HG03439 (cell line): Measurements from ENCODE around the gene NSD1.
"Not testable (repeated sequence)": the region's sequence is repeated elsewhere in the genome, so short reads cannot be mapped to it uniquely, and the experiment has no call there.

ENCODE experiments used
- ATAC-seq: cut with Tn5 transposase; IDR thresholded peaks from one replicate; pipeline ENCODE4 v1.9.1; 2021; ENCODE audit warnings: mild to moderate bottlenecking, moderate library complexity; ENCODE audit not compliant: unreplicated experiment

NSD1 gene

DNA sequence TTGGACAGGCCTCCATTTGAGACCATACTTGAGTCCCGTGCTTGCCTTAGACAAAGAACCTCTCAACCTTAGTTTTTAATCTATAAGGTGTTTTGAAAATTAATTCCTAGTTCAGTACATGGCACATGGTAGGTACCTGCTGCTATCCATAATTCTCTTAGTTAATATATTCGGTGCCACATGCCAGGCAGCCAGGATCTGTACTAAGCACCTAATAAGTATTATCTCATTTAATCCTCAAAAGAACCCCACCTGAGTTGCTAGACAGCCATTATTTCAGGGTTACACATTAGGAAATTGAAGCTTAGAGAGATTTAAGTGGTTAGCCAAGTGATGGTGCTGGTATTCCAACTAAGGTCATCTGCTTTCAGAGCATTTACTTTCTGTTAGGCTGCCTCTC lies 29.9 kb downstream of the NSD1 start:
- ATAC-seq, result no peak

- no peak for ATAC-seq
These were observed 35.7 kb downstream of the NSD1 start for GRCh38 chr5:177169271-177169670.

- ATAC-seq, result no peak
These were observed 38.4 kb downstream of the NSD1 start for GRCh38 chr5:177171961-177172360.

DNA sequence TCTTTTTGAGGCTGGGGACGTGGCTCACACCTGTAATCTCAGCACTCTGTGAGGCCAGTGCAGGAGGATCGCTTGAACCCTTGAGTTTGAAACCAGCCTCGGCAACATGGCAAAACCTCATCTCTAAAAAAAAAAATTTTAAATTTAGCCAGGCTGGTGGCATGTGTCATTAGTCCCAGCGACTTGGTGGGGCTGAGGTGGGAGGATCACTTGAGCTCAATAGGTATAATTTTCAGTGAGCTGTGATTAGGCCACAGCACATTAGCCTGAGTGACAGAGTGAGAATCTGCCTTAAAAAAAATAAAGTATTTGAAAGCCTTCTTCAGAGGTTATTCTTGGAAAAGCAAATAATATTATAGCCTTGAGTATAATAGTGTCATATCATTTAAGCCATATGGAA lies 41.8 kb downstream of the NSD1 start:
- no peak for ATAC-seq

DNA sequence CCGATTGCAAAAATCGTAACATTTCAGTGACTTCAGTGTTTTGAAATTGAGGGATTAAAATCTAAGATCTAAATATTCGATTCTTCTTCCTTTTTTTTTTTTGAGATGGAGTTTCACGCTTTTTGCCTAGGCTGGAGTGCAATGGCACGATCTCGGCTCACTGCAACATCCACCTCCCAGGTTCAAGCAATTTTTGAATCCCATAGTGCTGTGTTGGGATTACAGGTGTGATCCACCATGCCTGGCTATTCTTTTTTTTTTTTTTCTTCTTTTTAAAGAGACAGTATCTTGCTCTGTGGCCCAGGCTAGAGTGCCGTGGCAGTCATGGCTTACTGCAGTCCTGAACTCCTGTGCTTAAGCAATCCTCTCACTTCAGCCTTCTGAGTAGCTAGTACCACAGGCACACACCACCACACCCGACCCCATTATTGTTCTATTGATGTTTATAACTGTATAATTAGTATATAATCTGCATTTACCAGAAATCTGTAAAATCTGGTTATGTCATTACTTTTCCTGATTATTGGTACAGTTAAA lies 42.7 kb downstream of the NSD1 start:
- no peak for ATAC-seq

DNA sequence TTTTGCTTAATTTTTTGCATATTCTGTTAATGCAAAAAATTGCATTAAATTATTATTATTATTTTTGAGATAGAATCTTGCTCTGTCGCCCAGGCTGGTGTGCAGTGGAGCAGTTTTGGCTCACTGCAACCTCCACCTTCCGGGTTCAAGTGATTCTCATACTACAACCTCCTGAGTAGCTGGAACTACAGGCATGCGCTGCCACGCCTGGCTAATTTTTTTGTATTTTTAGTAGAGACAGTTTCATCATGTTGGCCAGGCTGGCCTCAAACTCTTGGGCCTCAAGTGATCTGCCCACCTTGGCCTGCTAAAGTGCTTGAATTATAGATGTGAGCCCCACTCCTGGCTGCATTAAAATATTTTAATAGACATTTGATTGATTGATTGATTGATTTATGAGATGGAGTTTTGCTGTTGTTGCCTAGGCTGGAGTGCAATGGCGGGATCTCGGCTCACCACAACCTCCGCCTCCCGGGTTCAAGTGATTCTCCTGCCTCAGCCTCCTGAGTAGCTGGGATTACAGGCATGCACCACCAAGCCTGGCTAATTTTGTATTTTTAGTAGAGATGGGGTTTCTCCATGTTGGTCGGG lies 44.4 kb downstream of the NSD1 start:
- not testable (repeated sequence) for ATAC-seq

DNA sequence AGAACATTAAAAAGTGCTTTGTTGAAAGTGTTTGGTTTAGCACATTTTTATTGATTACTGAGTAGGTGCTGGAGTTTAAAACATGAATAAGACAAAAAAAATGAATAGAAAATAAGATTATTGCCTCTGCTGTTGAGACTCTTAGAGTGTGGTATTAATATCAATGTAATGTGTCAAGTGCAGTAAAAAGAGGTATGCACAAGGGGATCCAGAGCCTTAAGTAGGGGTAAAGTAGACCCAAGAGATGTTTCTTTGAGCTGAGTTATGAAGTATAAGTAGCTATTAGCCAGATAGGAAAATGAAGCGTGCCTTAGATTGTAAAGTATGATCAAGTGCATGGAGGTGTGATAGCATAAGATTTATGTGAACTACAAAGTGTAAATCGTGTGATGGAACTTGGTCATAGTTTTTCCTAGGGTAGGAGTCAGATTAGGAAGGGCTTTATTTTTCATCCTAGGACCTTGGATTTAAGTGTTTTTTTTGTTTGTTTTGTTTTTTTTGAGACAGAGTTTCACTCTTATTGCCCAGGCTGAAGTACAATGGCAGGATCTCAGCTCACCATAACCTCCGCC lies 45.2 kb downstream of the NSD1 start:
- no peak for ATAC-seq

DNA sequence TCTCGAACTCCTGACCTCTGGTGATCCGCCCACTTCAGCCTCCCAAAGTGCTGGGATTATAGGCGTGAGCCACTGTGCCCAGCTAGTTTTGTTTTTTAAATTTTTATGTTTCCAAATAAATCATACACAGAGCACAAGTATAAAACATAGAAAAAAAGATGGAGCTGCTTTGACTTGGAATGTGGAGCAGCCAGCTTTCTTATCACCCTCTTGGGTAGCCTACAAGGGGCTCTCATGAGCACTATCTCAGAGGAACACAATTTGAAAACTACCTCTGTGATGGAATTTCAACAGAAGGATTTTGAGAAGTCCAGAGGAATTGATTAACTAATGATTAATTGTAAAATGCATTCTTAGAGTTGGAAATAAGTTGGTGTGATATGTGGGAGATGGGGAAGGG lies 45.9 kb downstream of the NSD1 start:
- ATAC-seq, result no peak

DNA sequence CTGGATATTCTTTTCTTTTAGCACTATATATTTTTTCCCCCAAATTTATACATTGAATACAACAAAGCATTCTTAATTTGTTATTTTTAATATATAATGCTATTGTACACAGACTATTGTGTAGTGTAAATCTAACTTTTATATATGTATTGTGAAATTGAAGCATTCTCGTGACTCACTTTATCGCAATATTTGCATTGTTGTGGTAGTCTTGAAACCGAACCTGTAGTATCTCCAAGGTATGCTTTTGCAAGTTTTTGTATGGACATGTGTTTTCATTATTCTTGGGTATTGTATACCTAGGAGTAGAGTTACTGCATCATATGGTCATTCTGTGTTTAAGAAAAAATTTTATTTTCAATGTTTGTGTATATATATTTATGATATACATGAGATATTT lies 49.6 kb downstream of the NSD1 start:
- ATAC-seq, result no peak

- no peak for ATAC-seq
These were observed 50.3 kb downstream of the NSD1 start for GRCh38 chr5:177183766-177184360.

- ATAC-seq, result no peak
These were observed 52.4 kb downstream of the NSD1 start for GRCh38 chr5:177185993-177186392.

DNA sequence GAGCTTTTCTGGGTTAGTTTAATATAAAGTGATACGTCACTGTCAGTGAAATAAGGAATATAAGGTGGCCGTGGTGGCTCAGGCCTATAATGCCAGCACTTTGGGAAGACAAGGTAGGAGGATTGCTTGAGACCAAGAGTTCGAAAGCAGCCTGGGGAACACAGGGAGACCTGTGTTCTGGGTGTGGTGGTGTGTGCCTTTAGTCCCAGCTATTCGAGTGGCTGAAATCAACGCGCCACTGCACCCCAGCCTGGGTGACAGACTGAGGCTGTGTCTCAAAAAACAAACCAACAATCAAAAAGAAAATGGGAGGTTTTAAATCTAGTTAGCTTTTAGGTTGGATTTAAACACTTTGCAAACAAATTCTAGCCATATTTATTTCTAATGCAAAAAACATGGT lies 53.1 kb downstream of the NSD1 start:
- ATAC-seq, result no peak

GRCh38 chr5:177188775-177189174 lies 55.2 kb downstream of the NSD1 start:
- ATAC-seq, result no peak

- ATAC-seq, result no peak
These were observed 55.8 kb downstream of the NSD1 start for GRCh38 chr5:177189416-177189815.

- ATAC-seq, result no peak
These were observed 56.4 kb downstream of the NSD1 start for GRCh38 chr5:177189965-177190364.

GRCh38 chr5:177194268-177194667 lies 60.7 kb downstream of the NSD1 start:
- no peak for ATAC-seq

DNA sequence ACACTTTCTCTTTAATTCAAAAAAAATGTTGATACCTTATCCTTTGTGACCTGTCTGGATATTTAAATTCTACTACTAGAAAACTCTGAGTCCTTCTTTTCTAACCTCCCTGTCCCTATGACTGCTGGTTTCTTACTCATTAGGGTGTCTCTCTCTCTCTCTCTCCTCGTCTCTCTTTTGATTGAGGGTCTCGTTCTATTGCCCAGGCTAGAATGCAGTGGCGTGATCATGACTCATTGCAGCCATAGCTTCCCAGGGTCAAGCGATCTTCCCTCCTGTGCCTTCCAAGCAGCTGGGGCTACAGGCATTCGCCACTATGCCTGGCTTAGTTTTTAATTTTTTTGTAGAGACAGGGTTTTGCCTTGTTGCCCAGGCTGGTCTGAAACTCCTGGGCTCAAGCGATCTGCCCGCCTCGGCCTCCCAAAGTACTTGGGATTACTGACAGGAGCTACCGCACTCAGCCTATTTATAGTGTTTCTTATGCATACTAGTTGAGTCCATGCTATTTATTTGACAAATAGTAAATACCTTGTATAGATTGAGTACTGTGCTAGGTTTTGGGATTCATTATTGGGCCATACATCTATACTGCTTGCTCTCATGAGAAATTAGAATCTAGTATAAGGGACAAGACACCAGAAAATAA lies 61.9 kb downstream of the NSD1 start:
- ATAC-seq, result no peak

DNA sequence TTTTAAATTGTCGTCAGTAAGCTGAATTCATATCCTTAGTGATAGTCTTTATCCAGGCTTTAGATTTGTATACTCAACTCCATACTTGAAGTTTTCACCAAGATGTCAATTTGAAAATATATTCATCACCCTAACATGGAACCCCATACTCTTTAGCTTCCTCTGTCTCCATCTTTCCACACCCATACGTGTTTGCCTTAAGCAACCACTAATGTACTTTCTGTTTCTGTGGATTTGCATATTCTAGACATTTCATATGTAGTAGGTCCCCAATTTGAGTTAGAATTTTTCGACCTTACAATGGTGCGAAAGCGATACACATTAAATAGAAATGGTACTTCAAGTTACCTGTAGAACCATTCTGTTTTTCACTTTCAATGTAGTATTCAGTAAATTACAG lies 65.2 kb downstream of the NSD1 start:
- ATAC-seq, result no peak

- no peak for ATAC-seq
These were observed 70.7 kb downstream of the NSD1 start for GRCh38 chr5:177204281-177204680.

DNA sequence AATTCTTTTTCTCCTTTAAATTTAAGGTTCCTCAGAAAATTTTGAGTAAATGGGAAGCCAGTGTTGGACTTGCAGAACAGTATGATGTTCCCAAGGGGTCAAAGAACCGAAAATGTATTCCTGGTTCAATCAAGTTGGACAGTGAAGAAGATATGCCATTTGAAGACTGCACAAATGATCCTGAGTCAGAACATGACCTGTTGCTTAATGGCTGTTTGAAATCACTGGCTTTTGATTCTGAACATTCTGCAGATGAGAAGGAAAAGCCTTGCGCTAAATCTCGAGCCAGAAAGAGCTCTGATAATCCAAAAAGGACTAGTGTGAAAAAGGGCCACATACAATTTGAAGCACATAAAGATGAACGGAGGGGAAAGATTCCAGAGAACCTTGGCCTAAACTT lies 76.0 kb downstream of the NSD1 start:
- no peak for ATAC-seq

DNA sequence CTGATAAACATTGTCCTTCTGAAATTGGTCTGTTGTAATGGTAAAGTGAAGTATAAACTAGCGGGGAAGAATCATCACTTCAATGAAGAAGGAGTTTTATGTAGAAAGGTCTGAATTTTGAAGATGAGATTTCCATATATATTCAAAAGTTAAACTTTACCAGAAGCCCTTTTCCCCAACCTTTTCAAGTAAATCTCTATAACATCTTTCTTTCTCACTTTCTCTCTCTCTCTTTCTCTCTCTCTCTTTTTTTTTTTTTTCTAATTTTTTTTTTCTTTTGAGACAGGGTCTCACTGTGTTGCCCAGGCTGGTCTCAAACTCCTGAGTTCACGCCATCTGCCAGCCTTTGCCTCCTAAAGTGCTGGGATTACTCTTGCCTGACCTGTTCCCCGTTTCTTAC lies 78.7 kb downstream of the NSD1 start:
- ATAC-seq, result no peak

- ATAC-seq, result no peak
These were observed 87.0 kb downstream of the NSD1 start for GRCh38 chr5:177220576-177220975.
